ENCODE measurements around the gene AADACL4.

The AADACL4 gene

DNA sequence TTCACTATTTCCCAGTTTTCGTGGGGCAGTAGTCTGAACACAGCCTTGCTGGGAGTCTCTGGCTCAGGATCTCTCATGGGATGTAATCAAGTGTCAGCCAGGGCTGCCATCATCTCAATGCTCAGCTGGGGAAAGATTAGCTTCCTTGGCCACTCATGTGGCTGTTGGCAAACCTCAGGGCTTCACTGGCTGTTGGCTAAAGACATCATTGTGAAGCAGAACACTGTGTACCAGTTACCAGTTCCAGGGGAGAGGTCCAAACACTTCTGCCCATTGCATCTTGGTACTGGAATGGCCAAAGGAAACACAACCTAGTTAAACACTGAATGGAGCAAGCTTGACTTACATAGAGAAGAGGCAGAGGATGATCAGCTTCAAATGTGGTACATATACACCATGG lies 33.7 kb downstream of the AADACL4 start:
- DNase-seq, result no peak
- TF ChIP-seq POLR2A (IDR thresholded peaks at IDR 0.05; ENCODE audit: low read length) (no peak), GATA1 (IDR thresholded peaks at IDR 0.05; ENCODE audit: low read depth, low read length) (no peak)

- no peak for DNase-seq
- TF ChIP-seq GATA1 (IDR thresholded peaks at IDR 0.05; ENCODE audit: low read depth, low read length), result no peak
- no peak for TF ChIP-seq POLR2A (IDR thresholded peaks at IDR 0.05; ENCODE audit: low read length)
These were observed 34.5 kb downstream of the AADACL4 start for GRCh38 chr1:12678350-12678749.

DNA sequence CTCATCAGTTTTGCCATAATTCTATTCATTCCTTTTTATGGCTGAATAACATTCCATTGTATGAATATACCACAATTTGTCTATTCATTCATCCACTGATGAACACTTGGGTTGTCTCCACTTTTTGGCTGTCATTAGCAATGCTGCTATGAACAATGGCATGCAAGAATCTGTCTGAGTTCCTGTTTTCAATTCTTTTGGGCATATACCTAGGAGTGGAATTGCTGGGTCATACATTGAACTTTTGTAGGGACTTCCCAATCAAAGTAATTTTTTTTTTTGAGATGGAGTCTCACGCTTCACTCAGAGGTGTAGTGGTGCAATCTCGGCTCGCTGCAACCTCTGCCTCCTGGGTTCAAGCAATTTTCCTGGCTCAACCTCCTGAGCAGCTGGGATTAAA lies 34.9 kb downstream of the AADACL4 start:
- no peak for DNase-seq
- TF ChIP-seq POLR2A (IDR thresholded peaks at IDR 0.05; ENCODE audit: low read length) (no peak), GATA1 (IDR thresholded peaks at IDR 0.05; ENCODE audit: low read depth, low read length) (no peak)

- TF ChIP-seq POLR2A (IDR thresholded peaks at IDR 0.05; ENCODE audit: low read length) (no peak), GATA1 (IDR thresholded peaks at IDR 0.05; ENCODE audit: low read depth, low read length) (no peak)
- no peak for DNase-seq
These were observed 46.3 kb downstream of the AADACL4 start for GRCh38 chr1:12690156-12690555.

- no peak for TF ChIP-seq POLR2A (IDR thresholded peaks at IDR 0.05; ENCODE audit: low read length)
- TF ChIP-seq GATA1 (IDR thresholded peaks at IDR 0.05; ENCODE audit: low read depth, low read length), result no peak
- no peak for DNase-seq
These were observed 49.3 kb downstream of the AADACL4 start for GRCh38 chr1:12692967-12693782.

DNA sequence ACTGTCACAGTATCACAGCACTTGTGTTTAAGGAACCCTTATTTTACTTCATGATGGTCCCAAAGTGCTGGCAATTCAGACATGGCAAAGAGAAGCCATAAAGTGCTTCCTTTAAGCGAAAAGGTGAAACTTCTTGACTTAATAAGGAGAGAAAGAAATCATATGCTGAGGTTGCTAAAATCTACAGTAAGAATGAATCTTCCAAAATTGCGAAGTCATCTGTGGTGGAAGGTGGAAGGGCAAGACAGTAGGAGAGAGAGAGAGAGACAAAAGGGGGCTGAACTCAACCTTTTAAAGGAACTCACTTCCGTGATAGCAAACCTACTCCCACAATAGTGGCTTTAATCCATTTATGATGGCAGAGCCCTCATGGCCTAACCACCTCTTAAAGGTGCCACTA lies 52.8 kb downstream of the AADACL4 start:
- TF ChIP-seq GATA1 (IDR thresholded peaks at IDR 0.05; ENCODE audit: low read depth, low read length) (no peak), POLR2A (IDR thresholded peaks at IDR 0.05; ENCODE audit: low read length) (no peak)

DNA sequence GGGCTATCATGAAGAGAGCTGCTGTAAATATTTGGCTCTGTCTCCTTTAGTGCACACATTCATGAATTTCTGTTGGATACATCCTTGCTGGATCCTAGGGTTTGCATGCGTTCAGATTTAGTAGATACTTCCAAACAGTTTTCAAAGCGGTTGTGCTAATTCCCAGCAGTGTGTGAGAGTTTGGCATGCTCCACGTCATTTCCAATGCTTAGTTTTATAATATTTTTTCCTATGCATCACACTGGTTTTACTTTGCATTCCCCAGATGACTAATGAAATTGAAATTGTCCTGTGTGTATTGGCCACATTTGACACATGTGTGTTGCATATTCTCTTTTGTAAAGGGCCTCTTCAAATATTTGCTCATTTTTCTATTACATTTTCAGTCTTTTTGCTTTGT lies 53.5 kb downstream of the AADACL4 start:
- DNase-seq, result no peak
- TF ChIP-seq POLR2A (IDR thresholded peaks at IDR 0.05; ENCODE audit: low read length) (no peak), GATA1 (IDR thresholded peaks at IDR 0.05; ENCODE audit: low read depth, low read length) (no peak)

More for the DNA sequence above, 52.8 kb downstream of the AADACL4 start:
- DNase-seq, result no peak

DNA sequence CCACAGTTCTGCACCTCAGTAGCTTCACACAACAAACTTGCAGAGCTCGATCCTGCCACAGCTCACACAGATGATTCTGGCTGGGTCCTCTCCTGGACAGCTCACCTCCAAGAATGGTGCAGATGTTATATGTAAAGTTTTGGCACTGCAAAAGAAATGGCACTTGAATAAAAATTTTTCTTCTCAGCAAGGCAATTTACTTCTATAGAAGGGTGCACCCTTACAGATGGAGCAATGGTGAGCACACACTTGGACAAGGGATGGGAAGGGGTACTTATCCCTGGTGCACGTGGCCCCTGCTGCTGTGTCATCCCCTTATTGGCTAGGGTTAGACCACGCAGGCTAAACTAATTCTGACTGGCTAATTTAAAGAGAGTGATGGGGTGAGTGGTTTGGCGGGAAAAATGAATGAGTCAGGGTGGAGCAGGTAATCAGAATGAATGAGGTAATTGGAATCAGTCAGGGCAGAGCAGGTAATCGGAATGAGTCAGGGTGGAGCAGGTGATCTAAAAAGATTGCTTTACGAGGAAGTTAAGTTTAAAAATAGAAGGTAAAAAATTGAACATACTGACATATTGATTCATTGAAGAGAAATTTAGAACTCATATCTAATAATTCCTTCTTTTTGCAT lies 60.1 kb downstream of the AADACL4 start:
- no peak for DNase-seq
- TF ChIP-seq GATA1 (IDR thresholded peaks at IDR 0.05; ENCODE audit: low read depth, low read length) (no peak), POLR2A (IDR thresholded peaks at IDR 0.05; ENCODE audit: low read length) (no peak)

- DNase-seq, result no peak
These were observed 62.2 kb downstream of the AADACL4 start for GRCh38 chr1:12706061-12706460.

DNA sequence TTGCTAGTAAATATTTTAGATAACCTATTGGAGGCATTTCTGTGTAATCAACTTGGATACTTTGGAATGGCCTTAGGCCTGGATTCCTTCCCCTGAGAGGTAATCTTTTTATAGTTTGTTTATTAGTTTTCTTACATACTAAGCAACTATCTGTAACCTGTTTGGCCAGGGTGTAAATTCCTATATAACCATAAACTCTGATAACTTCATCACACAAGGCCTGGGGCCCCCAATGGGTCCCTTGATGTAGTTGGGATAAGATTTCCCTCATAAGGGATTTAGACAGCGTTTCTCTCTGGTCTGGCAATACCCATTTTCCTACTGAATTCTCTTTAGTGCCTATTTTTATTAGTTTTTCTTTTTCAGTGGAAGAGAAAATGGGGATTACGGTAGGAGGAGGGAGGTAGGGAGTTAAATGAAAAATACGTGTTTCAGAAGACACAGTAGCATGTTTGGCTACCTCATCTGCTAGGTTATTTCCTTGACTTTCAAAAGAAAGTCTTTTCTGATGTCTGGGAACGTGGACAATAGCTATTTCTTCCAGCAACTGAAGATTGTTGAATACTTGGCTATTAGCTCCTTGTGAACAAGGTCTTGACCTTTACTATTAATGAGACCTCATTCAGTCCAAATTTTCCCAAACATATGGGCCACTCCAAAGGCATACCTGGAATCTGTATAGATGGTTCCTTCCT lies 64.7 kb downstream of the AADACL4 start:
- no peak for DNase-seq

More at GRCh38 chr1:12706061-12706460, 62.2 kb downstream of the AADACL4 start:
- TF ChIP-seq GATA1 (IDR thresholded peaks at IDR 0.05; ENCODE audit: low read depth, low read length) (no peak), POLR2A (IDR thresholded peaks at IDR 0.05; ENCODE audit: low read length) (no peak)

DNA sequence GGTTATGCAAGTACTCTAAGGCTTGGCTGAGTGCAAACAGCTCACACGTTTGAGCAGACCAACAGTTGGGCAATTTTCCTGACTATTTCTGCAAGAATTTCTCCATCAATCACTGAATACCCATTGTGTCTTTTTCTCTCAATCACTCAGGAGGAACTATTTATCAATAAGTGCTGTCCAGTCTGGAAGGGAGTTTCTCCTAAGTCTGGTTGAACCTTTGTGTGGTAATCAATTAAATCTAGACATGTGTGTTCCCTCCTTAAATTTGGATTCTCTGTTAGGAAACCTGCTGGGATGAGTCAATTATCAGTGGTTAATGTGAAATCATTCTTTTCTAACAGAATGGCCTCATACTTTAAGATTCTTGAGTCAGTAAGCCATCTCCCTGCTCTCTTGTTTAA lies 65.2 kb downstream of the AADACL4 start:
- no peak for DNase-seq

More for the DNA sequence above, 64.7 kb downstream of the AADACL4 start:
- no peak for TF ChIP-seq POLR2A (IDR thresholded peaks at IDR 0.05; ENCODE audit: low read length)
- TF ChIP-seq GATA1 (IDR thresholded peaks at IDR 0.05; ENCODE audit: low read depth, low read length), result no peak

GRCh38 chr1:12709696-12710095 lies 65.8 kb downstream of the AADACL4 start:
- no peak for DNase-seq

More for the DNA sequence above, 65.2 kb downstream of the AADACL4 start:
- TF ChIP-seq POLR2A (IDR thresholded peaks at IDR 0.05; ENCODE audit: low read length) (no peak), GATA1 (IDR thresholded peaks at IDR 0.05; ENCODE audit: low read depth, low read length) (no peak)

GRCh38 chr1:12711536-12711935 lies 67.7 kb downstream of the AADACL4 start:
- no peak for TF ChIP-seq POLR2A (IDR thresholded peaks at IDR 0.05; ENCODE audit: low read length)
- TF ChIP-seq GATA1 (IDR thresholded peaks at IDR 0.05; ENCODE audit: low read depth, low read length), result no peak
- DNase-seq, result no peak

More at GRCh38 chr1:12709696-12710095, 65.8 kb downstream of the AADACL4 start:
- TF ChIP-seq POLR2A (IDR thresholded peaks at IDR 0.05; ENCODE audit: low read length) (no peak), GATA1 (IDR thresholded peaks at IDR 0.05; ENCODE audit: low read depth, low read length) (no peak)

- DNase-seq, result no peak
- TF ChIP-seq GATA1 (IDR thresholded peaks at IDR 0.05; ENCODE audit: low read depth, low read length) (no peak), POLR2A (IDR thresholded peaks at IDR 0.05; ENCODE audit: low read length) (no peak)
These were observed 68.2 kb downstream of the AADACL4 start for GRCh38 chr1:12712076-12712475.
